ENCODE measurements around the gene LRRFIP2.

DNA sequence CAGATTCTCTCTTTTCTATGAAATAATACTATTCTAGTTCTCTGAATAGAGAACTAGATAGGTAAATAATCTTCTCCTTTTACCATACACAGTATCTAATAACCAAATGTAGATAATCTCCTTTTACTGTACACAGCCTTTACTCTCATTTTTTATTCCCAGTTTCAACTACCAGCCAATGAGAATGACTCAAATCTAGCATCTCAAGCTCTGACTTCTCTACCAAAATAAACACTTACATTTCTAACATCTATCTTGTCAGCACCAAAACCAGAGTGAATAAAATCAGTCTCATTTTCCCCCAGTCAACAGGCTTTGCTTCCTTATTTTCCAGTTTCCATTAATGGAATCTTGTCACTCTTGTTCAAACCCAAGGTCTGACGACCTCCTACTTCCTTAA is 36.9 kb downstream of the LRRFIP2 start:
- TF ChIP-seq CTCF (IDR thresholded peaks at IDR 0.05): no peak
- TF ChIP-seq EZH2 (IDR thresholded peaks at IDR 0.05): no peak
